ENCODE measurements around the gene UBE2QL1. TPM values are rescaled to one million over a fixed set of nuclear protein-coding genes. Genes with fewer than 3 reads are reported as not detected.

Gene UBE2QL1
- total RNA-seq, 1 experiment from 2014 or later, result 0.50 TPM

DNA sequence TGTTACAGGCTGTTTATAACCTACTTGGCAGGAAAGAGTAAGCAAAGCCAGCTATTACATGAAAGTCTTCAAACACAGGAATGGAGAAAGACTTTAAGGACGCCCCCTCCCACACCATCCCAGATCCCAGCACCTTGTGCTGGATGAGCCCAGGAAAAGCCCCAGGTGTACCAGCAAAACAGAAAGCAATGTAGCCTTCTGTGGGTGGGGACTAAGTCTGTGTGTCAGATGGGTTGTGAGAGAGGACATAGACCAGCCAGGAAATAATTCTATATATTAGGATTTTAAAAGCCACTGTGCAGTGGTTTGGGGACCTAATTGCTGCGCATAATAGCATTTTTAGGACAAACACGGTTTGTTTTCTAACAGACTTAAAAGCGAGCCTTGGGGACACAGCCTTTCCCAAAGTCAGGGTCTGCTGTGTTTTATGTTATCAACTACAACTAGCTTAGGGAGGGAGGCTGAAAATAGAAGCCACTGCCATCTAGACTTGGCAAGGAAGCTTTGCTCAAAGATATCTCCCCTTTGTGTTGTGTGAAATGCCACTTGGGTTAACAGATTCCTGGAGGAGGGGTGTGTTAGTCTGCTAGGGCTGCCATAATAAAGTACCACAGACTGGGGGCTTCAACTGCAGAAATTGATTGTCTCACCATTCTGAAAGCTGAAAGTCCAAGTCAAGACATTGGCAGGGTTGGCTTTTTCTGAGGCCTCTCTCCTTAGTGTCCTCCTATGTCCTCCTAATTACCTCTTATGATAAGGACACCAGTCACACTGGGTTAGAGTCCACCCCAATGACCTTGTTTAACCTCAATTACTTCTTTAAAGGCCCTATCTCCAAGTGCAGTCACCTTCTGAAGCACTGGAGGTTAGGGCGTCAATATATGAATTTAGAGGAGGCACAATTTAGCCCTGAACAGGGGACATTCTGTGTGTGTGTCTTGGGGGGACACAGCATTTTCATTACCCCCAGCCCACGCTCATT is 17.2 kb upstream of the UBE2QL1 start (continued):
- TF ChIP-seq, protein P1, sequence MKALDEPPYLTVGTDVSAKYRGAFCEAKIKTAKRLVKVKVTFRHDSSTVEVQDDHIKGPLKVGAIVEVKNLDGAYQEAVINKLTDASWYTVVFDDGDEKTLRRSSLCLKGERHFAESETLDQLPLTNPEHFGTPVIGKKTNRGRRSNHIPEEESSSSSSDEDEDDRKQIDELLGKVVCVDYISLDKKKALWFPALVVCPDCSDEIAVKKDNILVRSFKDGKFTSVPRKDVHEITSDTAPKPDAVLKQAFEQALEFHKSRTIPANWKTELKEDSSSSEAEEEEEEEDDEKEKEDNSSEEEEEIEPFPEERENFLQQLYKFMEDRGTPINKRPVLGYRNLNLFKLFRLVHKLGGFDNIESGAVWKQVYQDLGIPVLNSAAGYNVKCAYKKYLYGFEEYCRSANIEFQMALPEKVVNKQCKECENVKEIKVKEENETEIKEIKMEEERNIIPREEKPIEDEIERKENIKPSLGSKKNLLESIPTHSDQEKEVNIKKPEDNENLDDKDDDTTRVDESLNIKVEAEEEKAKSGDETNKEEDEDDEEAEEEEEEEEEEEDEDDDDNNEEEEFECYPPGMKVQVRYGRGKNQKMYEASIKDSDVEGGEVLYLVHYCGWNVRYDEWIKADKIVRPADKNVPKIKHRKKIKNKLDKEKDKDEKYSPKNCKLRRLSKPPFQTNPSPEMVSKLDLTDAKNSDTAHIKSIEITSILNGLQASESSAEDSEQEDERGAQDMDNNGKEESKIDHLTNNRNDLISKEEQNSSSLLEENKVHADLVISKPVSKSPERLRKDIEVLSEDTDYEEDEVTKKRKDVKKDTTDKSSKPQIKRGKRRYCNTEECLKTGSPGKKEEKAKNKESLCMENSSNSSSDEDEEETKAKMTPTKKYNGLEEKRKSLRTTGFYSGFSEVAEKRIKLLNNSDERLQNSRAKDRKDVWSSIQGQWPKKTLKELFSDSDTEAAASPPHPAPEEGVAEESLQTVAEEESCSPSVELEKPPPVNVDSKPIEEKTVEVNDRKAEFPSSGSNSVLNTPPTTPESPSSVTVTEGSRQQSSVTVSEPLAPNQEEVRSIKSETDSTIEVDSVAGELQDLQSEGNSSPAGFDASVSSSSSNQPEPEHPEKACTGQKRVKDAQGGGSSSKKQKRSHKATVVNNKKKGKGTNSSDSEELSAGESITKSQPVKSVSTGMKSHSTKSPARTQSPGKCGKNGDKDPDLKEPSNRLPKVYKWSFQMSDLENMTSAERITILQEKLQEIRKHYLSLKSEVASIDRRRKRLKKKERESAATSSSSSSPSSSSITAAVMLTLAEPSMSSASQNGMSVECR (CRISPR knock-in tag; IDR thresholded peaks at IDR 0.05; ENCODE audit: borderline replicate concordance), result no peak
- TF ChIP-seq SMAD4 (CRISPR knock-in tag; IDR thresholded peaks at IDR 0.05) (no peak), ZNF396 (CRISPR knock-in tag; IDR thresholded peaks at IDR 0.05; ENCODE audit: borderline replicate concordance) (no peak)
- TF ChIP-seq, protein P2, sequence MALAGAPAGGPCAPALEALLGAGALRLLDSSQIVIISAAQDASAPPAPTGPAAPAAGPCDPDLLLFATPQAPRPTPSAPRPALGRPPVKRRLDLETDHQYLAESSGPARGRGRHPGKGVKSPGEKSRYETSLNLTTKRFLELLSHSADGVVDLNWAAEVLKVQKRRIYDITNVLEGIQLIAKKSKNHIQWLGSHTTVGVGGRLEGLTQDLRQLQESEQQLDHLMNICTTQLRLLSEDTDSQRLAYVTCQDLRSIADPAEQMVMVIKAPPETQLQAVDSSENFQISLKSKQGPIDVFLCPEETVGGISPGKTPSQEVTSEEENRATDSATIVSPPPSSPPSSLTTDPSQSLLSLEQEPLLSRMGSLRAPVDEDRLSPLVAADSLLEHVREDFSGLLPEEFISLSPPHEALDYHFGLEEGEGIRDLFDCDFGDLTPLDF (CRISPR knock-in tag; IDR thresholded peaks at IDR 0.05), result no peak
- TF ChIP-seq, protein P3, sequence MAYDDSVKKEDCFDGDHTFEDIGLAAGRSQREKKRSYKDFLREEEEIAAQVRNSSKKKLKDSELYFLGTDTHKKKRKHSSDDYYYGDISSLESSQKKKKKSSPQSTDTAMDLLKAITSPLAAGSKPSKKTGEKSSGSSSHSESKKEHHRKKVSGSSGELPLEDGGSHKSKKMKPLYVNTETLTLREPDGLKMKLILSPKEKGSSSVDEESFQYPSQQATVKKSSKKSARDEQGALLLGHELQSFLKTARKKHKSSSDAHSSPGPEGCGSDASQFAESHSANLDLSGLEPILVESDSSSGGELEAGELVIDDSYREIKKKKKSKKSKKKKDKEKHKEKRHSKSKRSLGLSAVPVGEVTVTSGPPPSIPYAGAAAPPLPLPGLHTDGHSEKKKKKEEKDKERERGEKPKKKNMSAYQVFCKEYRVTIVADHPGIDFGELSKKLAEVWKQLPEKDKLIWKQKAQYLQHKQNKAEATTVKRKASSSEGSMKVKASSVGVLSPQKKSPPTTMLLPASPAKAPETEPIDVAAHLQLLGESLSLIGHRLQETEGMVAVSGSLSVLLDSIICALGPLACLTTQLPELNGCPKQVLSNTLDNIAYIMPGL (CRISPR knock-in tag; IDR thresholded peaks at IDR 0.05), result no peak
- TF ChIP-seq, protein P4, sequence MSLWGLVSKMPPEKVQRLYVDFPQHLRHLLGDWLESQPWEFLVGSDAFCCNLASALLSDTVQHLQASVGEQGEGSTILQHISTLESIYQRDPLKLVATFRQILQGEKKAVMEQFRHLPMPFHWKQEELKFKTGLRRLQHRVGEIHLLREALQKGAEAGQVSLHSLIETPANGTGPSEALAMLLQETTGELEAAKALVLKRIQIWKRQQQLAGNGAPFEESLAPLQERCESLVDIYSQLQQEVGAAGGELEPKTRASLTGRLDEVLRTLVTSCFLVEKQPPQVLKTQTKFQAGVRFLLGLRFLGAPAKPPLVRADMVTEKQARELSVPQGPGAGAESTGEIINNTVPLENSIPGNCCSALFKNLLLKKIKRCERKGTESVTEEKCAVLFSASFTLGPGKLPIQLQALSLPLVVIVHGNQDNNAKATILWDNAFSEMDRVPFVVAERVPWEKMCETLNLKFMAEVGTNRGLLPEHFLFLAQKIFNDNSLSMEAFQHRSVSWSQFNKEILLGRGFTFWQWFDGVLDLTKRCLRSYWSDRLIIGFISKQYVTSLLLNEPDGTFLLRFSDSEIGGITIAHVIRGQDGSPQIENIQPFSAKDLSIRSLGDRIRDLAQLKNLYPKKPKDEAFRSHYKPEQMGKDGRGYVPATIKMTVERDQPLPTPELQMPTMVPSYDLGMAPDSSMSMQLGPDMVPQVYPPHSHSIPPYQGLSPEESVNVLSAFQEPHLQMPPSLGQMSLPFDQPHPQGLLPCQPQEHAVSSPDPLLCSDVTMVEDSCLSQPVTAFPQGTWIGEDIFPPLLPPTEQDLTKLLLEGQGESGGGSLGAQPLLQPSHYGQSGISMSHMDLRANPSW (CRISPR knock-in tag; conservative IDR thresholded peaks at IDR 0.05; ENCODE audit: low read depth), result no peak

DNA sequence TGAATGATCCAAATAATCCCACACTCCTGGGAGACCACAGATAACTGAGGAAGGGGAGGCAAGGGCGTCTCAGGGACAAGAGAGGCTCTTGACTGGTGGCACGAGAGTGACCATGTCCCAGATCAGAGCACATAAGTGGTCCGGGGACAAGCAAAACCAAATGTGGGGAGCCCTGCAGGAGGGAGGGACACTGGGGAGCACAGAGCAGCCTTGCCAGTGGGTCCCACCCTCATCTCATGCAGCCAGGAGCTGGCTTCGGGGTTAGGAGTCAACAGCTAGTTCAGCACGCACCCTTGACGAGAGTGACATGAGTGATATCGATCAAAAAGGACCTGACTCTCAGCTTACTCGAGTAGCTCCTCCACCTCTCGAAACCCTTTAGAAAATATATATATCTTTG is 16.5 kb upstream of the UBE2QL1 start:
- H3K4me1 Mint-ChIP-seq, result no peaks in the 10 kb centered on the region
- no peak overlapping the region for H3K4me3 Mint-ChIP-seq
- CTCF ChIA-PET, result no interaction called here
- no peak for DNase-seq (ENCODE audit: low spot score)
- H3K36me3 Mint-ChIP-seq, result no peaks in the 10 kb centered on the region
- no peak overlapping the region for H3K27ac Mint-ChIP-seq
- H3K27me3 Mint-ChIP-seq (ENCODE audit: low read depth), result peaks cover 21% of the 10 kb centered on the region
- POLR2A ChIA-PET, result no interaction called here
- peaks cover 16% of the 10 kb centered on the region for H3K9me3 Mint-ChIP-seq
- no peak for ATAC-seq
- TF ChIP-seq, protein P5, sequence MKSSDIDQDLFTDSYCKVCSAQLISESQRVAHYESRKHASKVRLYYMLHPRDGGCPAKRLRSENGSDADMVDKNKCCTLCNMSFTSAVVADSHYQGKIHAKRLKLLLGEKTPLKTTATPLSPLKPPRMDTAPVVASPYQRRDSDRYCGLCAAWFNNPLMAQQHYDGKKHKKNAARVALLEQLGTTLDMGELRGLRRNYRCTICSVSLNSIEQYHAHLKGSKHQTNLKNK (CRISPR knock-in tag; IDR thresholded peaks at IDR 0.05), result no peak
- TF ChIP-seq, protein P6, sequence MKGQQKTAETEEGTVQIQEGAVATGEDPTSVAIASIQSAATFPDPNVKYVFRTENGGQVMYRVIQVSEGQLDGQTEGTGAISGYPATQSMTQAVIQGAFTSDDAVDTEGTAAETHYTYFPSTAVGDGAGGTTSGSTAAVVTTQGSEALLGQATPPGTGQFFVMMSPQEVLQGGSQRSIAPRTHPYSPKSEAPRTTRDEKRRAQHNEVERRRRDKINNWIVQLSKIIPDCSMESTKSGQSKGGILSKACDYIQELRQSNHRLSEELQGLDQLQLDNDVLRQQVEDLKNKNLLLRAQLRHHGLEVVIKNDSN (CRISPR knock-in tag; IDR thresholded peaks at IDR 0.05), result no peak
- TF ChIP-seq SOX15 (CRISPR knock-in tag; IDR thresholded peaks at IDR 0.05) (no peak), ZNF317 (CRISPR knock-in tag; IDR thresholded peaks at IDR 0.05; ENCODE audit: borderline replicate concordance, low read depth) (no peak), FOXP1 (CRISPR knock-in tag; IDR thresholded peaks at IDR 0.05; ENCODE audit: borderline replicate concordance) (no peak), FOXJ3 (CRISPR knock-in tag; IDR thresholded peaks at IDR 0.05; ENCODE audit: borderline replicate concordance) (no peak), NR2C2 (CRISPR knock-in tag; IDR thresholded peaks at IDR 0.05) (no peak), ZNF138 (CRISPR knock-in tag; conservative IDR thresholded peaks at IDR 0.05) (no peak), ETV6 (CRISPR knock-in tag; IDR thresholded peaks at IDR 0.05) (no peak)
- TF ChIP-seq, protein P7, sequence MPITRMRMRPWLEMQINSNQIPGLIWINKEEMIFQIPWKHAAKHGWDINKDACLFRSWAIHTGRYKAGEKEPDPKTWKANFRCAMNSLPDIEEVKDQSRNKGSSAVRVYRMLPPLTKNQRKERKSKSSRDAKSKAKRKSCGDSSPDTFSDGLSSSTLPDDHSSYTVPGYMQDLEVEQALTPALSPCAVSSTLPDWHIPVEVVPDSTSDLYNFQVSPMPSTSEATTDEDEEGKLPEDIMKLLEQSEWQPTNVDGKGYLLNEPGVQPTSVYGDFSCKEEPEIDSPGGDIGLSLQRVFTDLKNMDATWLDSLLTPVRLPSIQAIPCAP (CRISPR knock-in tag; IDR thresholded peaks at IDR 0.05), result no peak
- TF ChIP-seq, protein P8, sequence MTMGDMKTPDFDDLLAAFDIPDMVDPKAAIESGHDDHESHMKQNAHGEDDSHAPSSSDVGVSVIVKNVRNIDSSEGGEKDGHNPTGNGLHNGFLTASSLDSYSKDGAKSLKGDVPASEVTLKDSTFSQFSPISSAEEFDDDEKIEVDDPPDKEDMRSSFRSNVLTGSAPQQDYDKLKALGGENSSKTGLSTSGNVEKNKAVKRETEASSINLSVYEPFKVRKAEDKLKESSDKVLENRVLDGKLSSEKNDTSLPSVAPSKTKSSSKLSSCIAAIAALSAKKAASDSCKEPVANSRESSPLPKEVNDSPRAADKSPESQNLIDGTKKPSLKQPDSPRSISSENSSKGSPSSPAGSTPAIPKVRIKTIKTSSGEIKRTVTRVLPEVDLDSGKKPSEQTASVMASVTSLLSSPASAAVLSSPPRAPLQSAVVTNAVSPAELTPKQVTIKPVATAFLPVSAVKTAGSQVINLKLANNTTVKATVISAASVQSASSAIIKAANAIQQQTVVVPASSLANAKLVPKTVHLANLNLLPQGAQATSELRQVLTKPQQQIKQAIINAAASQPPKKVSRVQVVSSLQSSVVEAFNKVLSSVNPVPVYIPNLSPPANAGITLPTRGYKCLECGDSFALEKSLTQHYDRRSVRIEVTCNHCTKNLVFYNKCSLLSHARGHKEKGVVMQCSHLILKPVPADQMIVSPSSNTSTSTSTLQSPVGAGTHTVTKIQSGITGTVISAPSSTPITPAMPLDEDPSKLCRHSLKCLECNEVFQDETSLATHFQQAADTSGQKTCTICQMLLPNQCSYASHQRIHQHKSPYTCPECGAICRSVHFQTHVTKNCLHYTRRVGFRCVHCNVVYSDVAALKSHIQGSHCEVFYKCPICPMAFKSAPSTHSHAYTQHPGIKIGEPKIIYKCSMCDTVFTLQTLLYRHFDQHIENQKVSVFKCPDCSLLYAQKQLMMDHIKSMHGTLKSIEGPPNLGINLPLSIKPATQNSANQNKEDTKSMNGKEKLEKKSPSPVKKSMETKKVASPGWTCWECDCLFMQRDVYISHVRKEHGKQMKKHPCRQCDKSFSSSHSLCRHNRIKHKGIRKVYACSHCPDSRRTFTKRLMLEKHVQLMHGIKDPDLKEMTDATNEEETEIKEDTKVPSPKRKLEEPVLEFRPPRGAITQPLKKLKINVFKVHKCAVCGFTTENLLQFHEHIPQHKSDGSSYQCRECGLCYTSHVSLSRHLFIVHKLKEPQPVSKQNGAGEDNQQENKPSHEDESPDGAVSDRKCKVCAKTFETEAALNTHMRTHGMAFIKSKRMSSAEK (CRISPR knock-in tag; IDR thresholded peaks at IDR 0.05; ENCODE audit: borderline replicate concordance), result no peak

Measured in WTC11 (cell line).